GM21526 (cell line): ENCODE results near the gene UNC13A.

Source experiments
- ATAC-seq: cut with Tn5 transposase; IDR thresholded peaks from one replicate; pipeline ENCODE4 v1.9.1; 2021; ENCODE audit warnings: moderate library complexity; ENCODE audit not compliant: unreplicated experiment, low FRiP score

Gene UNC13A

GRCh38 chr19:17673937-17674799 is 14.0 kb downstream of the UNC13A start:
- ATAC-seq = no peak

DNA sequence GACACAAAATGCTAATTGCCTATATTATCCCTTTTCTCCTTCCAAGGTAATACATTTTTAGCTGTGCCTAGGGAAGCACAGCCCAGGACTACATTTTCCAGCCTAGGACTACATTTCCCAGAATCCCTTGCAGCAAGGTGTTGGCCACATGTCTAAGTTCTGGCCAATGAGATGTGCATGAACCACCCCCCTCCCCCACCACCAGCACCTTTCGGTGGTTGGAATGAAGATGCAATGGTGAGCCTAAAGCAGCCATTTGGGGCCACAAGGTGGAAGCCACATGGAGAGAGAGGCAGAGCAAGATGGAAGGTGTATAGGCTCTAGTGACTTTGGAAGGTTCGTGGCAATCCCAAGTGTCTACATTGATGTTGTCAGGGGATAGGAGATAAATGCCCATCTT is 16.2 kb downstream of the UNC13A start:
- no peak for ATAC-seq

GRCh38 chr19:17669419-17669818 is 18.7 kb downstream of the UNC13A start:
- ATAC-seq = no peak

DNA sequence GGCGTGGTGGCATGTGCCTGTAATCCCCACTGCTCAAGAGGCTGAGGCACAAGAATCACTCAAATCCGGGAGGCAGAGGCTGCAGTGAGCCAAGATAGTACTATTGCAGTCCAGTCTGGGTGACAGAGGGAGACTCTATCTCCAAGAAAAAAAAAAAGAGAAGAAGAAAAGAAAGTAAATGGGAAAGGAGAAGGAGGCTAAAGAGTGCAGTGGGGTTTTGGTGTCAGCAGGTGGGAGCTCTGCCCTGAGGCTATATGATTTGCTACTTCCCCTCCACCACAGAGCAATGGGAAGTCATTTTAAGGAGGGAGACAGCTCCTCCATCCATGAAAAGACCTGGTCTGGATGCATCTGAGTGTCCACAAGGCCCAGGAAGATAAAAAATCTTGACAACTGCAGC is 23.1 kb downstream of the UNC13A start:
- no peak for ATAC-seq

- no peak for ATAC-seq
Measured at GRCh38 chr19:17659996-17660395, 28.2 kb downstream of the UNC13A start.

DNA sequence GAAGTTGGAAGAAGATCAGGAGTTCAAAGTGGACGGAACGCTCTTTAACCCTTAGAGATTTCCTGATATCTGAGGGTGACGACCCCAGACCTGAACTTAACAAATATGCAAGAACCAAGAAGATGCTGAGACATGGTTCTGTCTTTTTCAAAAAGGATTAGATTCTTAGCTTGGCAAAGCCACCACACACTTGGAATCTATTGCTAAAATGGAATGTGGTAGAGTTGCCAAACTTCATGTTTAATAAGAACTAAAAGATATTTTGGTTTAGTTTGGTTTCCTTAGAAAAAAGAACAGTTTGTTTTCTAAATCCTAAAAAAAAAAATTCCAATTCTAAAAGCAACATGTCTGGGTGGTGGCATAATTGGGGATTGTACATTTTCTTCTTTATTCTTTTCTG is 29.5 kb downstream of the UNC13A start:
- ATAC-seq = no peak

DNA sequence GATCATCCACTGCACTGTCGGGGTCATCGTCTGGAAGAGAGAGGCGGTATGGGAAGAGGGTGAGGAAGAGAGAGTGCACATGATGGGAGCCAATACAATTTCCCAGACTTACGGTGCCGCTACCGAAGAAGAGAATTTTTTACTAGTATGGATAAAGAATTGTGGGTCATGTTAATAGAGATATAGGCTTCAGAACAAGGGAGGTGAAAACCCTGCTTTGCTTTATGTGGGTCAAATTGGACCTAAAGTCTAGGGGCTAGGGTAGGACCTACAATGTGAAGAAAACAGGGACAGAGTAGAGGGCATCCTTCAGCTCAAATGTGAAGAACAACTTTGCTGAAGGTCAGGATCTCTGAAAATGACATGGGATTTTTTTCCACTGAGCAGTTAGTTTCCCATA is 29.9 kb downstream of the UNC13A start:
- no peak for ATAC-seq

- no peak for ATAC-seq
Measured at GRCh38 chr19:17656970-17657369, 31.2 kb downstream of the UNC13A start.

DNA sequence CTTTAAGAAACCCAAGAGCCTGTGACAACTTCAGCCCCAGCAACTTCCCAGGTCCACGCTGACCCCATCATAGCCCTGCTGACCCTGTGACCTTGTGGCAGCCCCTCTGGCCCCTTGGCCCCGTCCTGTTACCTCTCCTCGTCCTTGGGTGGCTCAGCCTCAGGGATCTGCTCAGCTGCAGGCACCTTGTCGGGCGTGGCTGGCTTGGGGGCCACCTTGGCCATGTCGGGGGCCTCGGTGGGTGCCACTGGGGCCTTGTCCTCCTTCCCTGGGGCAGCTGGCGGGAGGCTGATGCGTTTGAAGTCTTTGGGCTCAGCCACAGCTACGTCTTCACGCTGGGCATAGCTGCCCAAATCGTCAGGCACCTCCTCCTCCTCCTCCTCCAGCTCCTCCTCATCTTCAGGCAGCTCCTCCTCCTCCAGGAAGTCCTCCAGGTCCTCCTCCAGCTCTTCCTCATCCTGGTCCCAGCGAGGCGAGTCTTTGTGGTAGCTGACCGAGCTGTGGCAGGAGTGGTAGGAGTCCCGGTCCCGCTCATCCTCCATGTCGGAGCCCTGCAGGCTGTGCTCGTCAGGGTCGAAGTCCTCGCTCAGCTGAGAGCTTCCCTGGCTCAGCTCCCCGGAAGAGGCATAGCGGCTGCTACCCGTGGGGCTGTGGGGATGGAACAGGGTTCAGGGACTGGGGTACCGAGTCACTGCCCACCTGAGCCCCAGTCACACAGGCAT is 32.2 kb downstream of the UNC13A start:
- ATAC-seq = no peak

- ATAC-seq = no peak
Measured at GRCh38 chr19:17654993-17655392, 33.2 kb downstream of the UNC13A start.

- no peak for ATAC-seq
Measured at GRCh38 chr19:17652627-17653026, 35.5 kb downstream of the UNC13A start.

DNA sequence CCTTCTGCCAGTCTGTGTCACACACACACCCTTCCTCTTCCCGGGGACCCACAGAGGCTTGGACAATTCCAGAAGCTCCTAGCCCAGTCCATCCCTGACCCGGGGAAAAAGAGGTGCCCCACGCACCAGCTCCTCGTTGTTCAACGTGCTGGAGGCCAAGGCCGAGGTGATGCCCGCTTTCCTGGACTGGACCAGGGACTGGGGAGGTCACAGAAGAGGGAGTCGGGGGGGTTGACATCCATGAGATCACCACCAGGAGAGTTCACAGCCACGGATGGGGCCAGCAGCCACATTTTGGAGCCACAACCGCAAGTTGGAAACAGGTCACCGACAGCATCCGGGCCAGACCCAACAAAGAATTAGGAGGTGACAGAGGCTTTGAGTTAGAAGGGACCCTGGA is 39.4 kb downstream of the UNC13A start:
- ATAC-seq = no peak

GRCh38 chr19:17648097-17648660 is 40.0 kb downstream of the UNC13A start:
- ATAC-seq = no peak

DNA sequence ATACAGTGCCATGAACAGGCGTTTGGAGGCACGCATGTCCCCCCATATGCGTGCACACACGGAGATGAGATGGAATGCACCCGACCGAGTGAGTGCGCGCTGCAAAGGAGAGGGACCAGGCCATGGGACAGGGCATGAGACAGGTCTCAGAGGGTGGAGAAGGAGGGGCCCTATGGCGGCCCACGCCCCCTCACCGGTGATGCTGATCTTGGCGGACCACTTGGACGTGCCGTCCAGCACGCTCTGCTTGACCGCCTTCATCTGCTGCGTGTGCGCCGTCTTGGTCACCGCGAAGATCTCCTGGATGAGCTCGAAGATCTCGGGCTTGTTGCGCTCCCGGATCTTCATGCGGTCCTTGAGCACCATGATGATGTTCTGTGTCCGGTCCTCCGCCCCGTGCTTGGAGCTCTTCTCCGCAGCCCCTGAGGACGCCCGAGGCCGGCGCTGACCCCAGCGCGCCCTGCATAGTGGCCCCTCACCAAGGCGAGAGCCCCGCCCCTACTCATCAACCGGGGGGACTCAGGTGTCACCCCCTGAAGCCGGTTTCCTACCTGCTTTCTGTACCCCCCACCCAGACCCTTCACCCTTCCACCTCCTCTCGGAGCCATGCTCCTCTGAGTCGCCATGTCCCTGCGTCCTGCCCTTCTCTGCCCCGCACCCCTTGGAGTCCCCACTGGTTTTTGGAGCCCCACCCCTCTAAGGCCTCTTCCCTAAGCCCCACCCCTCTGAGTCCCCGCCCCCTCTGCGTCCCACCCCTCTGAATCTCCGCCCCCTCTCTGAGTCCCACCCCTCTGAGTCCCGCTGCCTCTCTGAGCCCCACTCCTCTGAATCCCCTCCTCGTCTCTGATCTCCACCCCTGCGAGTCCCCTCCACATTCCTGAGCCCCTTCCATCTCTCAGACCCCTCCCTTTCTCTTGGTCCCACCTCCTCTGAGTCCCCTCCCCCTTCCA is 40.8 kb downstream of the UNC13A start:
- ATAC-seq = no peak

DNA sequence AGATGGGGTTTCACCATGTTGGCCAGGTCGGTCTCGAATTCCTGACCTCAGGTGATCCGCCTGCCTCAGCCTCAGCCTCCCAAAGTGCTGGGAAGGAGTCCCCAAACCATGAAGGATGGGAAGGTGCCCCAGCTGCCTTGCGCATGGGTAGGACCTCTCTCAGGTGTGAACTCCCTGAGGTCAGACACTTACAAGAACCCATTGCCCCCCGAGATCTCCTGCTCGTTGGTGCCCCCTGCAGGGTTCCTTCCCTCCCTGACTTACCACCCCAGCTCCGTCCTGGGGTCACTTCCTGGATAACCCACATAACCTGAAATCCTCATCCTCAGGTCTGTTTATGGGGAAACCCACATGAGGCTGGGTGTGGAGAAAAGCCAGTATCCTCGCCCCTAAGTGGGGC is 41.7 kb downstream of the UNC13A start:
- no peak for ATAC-seq

DNA sequence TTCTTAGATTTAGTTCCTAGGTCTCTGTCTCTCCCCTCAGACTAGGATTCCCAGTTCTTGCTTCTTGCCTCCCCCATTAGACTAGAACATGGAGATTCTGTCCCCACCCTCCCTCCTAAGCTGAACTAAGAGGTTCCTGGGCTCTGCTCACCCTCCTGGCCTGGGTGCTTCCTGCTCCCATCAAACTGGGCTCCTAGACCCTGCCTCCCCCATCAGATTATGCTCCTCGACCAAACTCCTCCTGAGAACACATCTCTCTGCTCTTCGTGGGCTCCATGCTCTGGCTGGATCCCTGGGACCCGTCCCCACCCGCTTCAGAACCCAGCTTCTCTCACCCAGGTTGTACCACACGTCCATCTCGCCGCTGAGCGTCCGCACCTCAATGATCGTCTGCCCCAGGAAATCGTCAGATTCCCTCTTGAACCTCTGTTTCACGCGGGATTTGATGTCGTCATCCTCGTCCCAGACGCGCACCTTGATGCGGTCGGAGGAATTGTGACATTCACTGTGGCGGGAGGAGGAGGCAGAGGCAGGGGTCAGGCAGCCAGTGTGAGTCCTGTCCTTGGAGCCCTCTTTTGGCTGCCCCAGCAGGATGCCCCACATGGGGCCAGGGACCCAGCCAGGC is 42.7 kb downstream of the UNC13A start:
- ATAC-seq = no peak

- ATAC-seq = no peak
Measured at GRCh38 chr19:17642656-17643055, 45.5 kb downstream of the UNC13A start.

DNA sequence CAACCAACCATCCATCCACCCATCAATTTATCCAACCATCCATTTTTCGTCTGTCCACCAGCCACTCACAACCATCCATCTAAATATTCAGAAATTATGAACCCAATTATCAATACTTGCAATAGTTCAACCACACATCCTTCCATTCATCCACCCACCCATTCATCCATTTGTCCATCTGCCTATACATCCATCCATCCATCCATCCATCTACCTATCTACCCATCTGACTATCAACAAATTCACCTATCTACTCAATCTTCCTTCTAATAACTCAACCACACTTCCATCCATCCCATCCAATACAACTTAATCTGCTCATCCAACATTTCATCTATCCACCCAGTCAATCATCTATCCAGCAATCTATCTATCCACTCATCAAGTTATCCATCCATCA is 46.3 kb downstream of the UNC13A start:
- ATAC-seq = no peak

GRCh38 chr19:17641181-17641580 is 47.0 kb downstream of the UNC13A start:
- ATAC-seq = no peak

GRCh38 chr19:17633700-17634099 is 54.5 kb downstream of the UNC13A start:
- ATAC-seq = no peak
